SH-SY5Y (cell line): ENCODE results near the gene TSGA10IP.

Experiments used
- GATA2 ChIP-seq: IDR thresholded peaks from 2 replicates; pipeline ENCODE4 v1.6.1; 2011; ENCODE audit warnings: mild to moderate bottlenecking, low read depth, low read length
- GATA3 ChIP-seq: IDR thresholded peaks from 2 replicates; pipeline ENCODE4 v1.6.1; 2011; ENCODE audit warnings: low read depth, mild to moderate bottlenecking, low read length, moderate library complexity

DNA sequence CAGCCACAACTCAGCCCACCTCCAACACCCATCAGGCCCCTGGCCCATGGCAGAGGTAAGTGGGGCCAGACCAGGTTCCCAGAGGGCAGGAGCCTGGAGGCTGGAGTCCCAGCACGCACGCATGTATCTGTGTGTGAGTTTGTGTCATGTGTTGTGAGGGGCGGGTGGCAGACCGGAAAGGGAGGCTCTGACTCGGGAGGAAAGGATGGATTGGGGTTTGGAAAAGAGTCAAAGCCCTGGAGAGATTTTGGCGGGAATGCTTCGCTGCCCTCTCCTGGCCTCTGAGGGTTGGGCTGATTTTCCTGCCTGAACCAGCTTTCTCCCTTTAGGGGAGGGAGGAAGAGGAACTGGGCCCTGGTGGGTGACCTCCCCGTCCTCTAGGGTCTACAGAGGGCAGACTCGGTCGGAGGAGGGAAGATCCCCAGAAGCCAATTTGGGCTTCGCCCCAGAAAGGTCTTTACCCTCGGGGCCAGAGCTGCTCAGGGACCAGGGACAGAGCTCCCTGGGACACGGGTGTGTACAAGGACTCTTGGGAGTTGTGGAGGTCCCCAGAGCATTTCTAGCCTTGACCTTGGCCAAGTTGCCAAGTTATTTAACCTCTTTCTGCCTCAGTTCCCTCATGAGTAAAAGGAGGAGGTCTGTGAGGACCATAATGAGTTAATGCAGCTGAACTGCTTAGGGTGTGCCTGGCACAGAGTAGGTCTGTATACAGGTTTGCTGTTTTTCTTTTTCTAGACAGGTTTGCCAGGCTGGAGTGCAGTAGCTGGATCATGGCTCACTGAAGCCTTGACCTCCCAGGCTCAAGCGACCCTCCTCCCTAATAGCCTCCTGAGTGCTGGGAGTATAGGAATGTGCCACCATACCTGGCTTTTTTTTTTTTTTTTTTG, 33.4 kb upstream of the TSGA10IP start:
- no peak for TF ChIP-seq GATA3
- TF ChIP-seq GATA2: no peak
